ENCODE measurements around the gene FITM1.

Gene FITM1

DNA sequence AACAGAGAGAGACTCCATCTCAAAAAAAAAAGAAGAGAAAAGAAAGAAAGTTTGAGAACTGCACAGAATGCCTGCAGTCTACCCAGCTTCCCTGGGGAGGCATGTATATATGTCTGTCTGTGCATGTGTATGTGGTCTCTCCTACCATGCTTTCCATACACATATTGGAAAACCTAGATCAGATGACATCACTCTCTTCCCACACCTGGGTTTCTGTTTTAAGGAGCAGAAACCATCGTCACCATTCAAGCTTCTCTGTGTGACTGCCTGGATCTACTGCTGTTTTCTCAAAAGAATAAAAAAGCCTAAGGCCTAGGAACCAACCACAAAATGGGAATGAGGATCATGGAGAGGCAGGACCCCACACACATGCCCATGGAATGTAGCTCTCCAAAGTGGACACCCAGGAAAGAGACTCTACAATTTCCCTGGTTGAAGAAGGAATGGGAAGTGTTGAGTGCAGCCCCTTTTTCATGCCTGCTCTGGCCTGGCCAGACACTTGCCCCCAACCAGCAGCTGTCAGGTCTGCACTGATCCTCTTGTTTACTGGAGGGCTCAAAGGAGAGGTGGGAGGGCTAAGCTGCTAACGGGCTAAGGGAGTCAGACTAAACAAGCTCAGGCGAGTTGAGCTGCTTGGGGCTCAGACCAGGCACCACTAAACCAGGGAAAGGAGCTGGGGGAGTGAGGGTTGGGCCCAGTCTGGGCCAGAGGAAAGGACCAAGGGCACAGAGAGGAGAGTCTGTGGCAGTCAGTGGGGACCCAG is 44.1 kb upstream of the FITM1 start:
- TF ChIP-seq, protein P1, sequence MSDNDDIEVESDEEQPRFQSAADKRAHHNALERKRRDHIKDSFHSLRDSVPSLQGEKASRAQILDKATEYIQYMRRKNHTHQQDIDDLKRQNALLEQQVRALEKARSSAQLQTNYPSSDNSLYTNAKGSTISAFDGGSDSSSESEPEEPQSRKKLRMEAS (IDR thresholded peaks at IDR 0.05) = no peak
- TF ChIP-seq TEAD4 (IDR thresholded peaks at IDR 0.05) (no peak), CREB1 (IDR thresholded peaks at IDR 0.05; ENCODE audit: low read depth) (no peak), TCF12 (IDR thresholded peaks at IDR 0.05; ENCODE audit: low read depth) (no peak), EP300 (IDR thresholded peaks at IDR 0.05; ENCODE audit: borderline replicate concordance) (no peak), EGR1 (IDR thresholded peaks at IDR 0.05) (no peak), TAF1 (IDR thresholded peaks at IDR 0.05; ENCODE audit: low read depth) (no peak), NFIC (IDR thresholded peaks at IDR 0.05) (no peak), FOXM1 (IDR thresholded peaks at IDR 0.05; ENCODE audit: borderline replicate concordance, low read depth) (no peak), YY1 (IDR thresholded peaks at IDR 0.05; ENCODE audit: low read depth) (no peak), ZBTB7A (IDR thresholded peaks at IDR 0.05; ENCODE audit: low read depth) (no peak), CEBPB (IDR thresholded peaks at IDR 0.05) (no peak), RAD21 (IDR thresholded peaks at IDR 0.05; ENCODE audit: low read depth) (no peak)
- TF ChIP-seq, protein P2, sequence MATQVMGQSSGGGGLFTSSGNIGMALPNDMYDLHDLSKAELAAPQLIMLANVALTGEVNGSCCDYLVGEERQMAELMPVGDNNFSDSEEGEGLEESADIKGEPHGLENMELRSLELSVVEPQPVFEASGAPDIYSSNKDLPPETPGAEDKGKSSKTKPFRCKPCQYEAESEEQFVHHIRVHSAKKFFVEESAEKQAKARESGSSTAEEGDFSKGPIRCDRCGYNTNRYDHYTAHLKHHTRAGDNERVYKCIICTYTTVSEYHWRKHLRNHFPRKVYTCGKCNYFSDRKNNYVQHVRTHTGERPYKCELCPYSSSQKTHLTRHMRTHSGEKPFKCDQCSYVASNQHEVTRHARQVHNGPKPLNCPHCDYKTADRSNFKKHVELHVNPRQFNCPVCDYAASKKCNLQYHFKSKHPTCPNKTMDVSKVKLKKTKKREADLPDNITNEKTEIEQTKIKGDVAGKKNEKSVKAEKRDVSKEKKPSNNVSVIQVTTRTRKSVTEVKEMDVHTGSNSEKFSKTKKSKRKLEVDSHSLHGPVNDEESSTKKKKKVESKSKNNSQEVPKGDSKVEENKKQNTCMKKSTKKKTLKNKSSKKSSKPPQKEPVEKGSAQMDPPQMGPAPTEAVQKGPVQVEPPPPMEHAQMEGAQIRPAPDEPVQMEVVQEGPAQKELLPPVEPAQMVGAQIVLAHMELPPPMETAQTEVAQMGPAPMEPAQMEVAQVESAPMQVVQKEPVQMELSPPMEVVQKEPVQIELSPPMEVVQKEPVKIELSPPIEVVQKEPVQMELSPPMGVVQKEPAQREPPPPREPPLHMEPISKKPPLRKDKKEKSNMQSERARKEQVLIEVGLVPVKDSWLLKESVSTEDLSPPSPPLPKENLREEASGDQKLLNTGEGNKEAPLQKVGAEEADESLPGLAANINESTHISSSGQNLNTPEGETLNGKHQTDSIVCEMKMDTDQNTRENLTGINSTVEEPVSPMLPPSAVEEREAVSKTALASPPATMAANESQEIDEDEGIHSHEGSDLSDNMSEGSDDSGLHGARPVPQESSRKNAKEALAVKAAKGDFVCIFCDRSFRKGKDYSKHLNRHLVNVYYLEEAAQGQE (IDR thresholded peaks at IDR 0.05; ENCODE audit: low read depth) = no peak
- TF ChIP-seq, protein P3, sequence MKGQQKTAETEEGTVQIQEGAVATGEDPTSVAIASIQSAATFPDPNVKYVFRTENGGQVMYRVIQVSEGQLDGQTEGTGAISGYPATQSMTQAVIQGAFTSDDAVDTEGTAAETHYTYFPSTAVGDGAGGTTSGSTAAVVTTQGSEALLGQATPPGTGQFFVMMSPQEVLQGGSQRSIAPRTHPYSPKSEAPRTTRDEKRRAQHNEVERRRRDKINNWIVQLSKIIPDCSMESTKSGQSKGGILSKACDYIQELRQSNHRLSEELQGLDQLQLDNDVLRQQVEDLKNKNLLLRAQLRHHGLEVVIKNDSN (IDR thresholded peaks at IDR 0.05) = no peak

DNA sequence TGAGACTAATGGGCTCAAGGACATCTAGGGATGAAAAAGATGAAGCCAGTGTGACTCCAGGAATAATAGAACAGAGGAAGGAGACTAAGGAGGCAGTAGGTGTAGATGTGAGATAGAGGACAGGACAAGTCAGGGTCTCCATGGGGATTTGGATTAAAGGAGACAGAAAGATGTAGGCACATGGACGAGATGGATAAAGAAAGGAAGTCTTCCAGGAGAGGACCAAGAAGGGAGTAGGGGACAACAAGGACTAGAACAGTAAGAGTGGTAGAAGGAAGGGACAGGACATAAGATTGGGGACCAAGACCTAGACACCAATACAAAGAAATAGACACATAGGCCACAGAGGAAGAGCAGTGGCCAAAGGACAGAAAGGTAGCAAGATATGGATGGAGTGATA is 43.5 kb upstream of the FITM1 start:
- no peak for TF ChIP-seq YY1 (IDR thresholded peaks at IDR 0.05; ENCODE audit: low read depth)
- no peak for TF ChIP-seq TEAD4 (IDR thresholded peaks at IDR 0.05)
- TF ChIP-seq TCF12 (IDR thresholded peaks at IDR 0.05; ENCODE audit: low read depth) = no peak
- no peak for TF ChIP-seq CEBPB (IDR thresholded peaks at IDR 0.05)
- TF ChIP-seq, protein P1 (IDR thresholded peaks at IDR 0.05) = no peak
- no peak for TF ChIP-seq FOXM1 (IDR thresholded peaks at IDR 0.05; ENCODE audit: borderline replicate concordance, low read depth)
- TF ChIP-seq EGR1 (IDR thresholded peaks at IDR 0.05) = no peak
- TF ChIP-seq ZBTB7A (IDR thresholded peaks at IDR 0.05; ENCODE audit: low read depth) = no peak
- TF ChIP-seq EP300 (IDR thresholded peaks at IDR 0.05; ENCODE audit: borderline replicate concordance) = no peak
- no peak for TF ChIP-seq CREB1 (IDR thresholded peaks at IDR 0.05; ENCODE audit: low read depth)
- TF ChIP-seq, protein P2 (IDR thresholded peaks at IDR 0.05; ENCODE audit: low read depth) = no peak
- TF ChIP-seq, protein P3 (IDR thresholded peaks at IDR 0.05) = no peak
- no peak for TF ChIP-seq RAD21 (IDR thresholded peaks at IDR 0.05; ENCODE audit: low read depth)
- TF ChIP-seq NFIC (IDR thresholded peaks at IDR 0.05) = no peak
- TF ChIP-seq TAF1 (IDR thresholded peaks at IDR 0.05; ENCODE audit: low read depth) = no peak

DNA sequence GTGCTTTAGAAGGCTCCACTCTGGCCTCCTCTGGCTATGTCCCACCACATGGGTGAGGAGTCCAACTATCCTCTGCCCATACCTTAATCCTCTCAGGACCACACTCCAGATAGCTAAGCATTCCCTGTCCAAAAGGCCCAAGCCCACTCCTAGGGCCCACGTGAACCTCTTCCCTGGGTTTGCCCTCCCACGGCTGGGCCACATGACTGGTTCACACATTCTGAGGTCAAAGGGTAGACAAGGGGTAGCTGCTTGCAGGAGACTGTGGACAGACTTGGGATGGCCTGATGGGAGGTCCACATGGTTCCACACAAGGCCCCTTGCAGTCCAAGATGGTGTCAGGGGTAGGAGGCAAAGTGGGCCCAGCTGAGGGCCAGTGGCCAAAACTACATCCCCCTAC is 42.4 kb upstream of the FITM1 start:
- no peak for TF ChIP-seq TAF1 (IDR thresholded peaks at IDR 0.05; ENCODE audit: low read depth)
- TF ChIP-seq, protein P2 (IDR thresholded peaks at IDR 0.05; ENCODE audit: low read depth) = no peak
- TF ChIP-seq CREB1 (IDR thresholded peaks at IDR 0.05; ENCODE audit: low read depth) = no peak
- TF ChIP-seq ZBTB7A (IDR thresholded peaks at IDR 0.05; ENCODE audit: low read depth) = no peak
- TF ChIP-seq TCF12 (IDR thresholded peaks at IDR 0.05; ENCODE audit: low read depth) = no peak
- no peak for TF ChIP-seq YY1 (IDR thresholded peaks at IDR 0.05; ENCODE audit: low read depth)
- TF ChIP-seq RAD21 (IDR thresholded peaks at IDR 0.05; ENCODE audit: low read depth) = no peak
- TF ChIP-seq, protein P1 (IDR thresholded peaks at IDR 0.05) = no peak
- TF ChIP-seq FOXM1 (IDR thresholded peaks at IDR 0.05; ENCODE audit: borderline replicate concordance, low read depth) = no peak
- TF ChIP-seq CEBPB (IDR thresholded peaks at IDR 0.05) = no peak
- no peak for TF ChIP-seq TEAD4 (IDR thresholded peaks at IDR 0.05)
- no peak for TF ChIP-seq EP300 (IDR thresholded peaks at IDR 0.05; ENCODE audit: borderline replicate concordance)
- TF ChIP-seq, protein P3 (IDR thresholded peaks at IDR 0.05) = no peak
- TF ChIP-seq NFIC (IDR thresholded peaks at IDR 0.05) = no peak
- TF ChIP-seq EGR1 (IDR thresholded peaks at IDR 0.05) = no peak

Data from Ishikawa (cell line).